WTC11 (cell line): Measurements from ENCODE around the gene BANF2.

ENCODE experiments used
- CTCF ChIP-seq: fragments of 200-600 bp; IDR thresholded peaks from 2 replicates; pipeline ENCODE4 v1.8.0; 2022; ENCODE audit warnings: antibody characterized with exemption
- FOXP1 ChIP-seq: sonication (generic); formaldehyde crosslinking; IDR thresholded peaks from 2 replicates; pipeline ENCODE4 v1.8.0; 2022; ENCODE audit warnings: missing genetic modification reagents, mild to moderate bottlenecking, moderate library complexity, borderline replicate concordance
- JAZF1 ChIP-seq: fragments of 250-450 bp; sonication (Bioruptor Pico); IDR thresholded peaks from 2 replicates; pipeline ENCODE4 v1.9.0; 2021; ENCODE audit warnings: moderate library complexity, mild to moderate bottlenecking, inconsistent platforms
- SP1 ChIP-seq: sonication (generic); formaldehyde crosslinking; conservative IDR thresholded peaks from 2 replicates; pipeline ENCODE4 v1.8.1; 2022; ENCODE audit warnings: missing genetic modification reagents

- no peak for TF ChIP-seq CTCF
- TF ChIP-seq SP1 (CRISPR knock-in tag) = no peak
- TF ChIP-seq FOXP1 (CRISPR knock-in tag) = no peak
- TF ChIP-seq JAZF1 (CRISPR knock-in tag) = no peak
These were observed 75.8 kb downstream of the BANF2 start for GRCh38 chr20:17775600-17775999.
